HepG2 (cell line): ENCODE measurements around the gene NUSAP1. TPM values are rescaled to one million over a fixed set of nuclear protein-coding genes. Genes with fewer than 3 reads are reported as not detected.
A peak's percentile ranks its signal among the peaks of the same experiment; 100 is the strongest.

Experiments used
- ARID2 ChIP-seq: sonication (generic); formaldehyde crosslinking; IDR thresholded peaks from 2 replicates; pipeline ENCODE4 v1.8.1; 2022; ENCODE audit warnings: mild to moderate bottlenecking, missing genetic modification reagents, borderline replicate concordance
- ATRX ChIP-seq: sonication (generic); formaldehyde crosslinking; IDR thresholded peaks from 2 replicates; pipeline ENCODE4 v1.4.0; 2020; ENCODE audit warnings: missing genetic modification reagents, borderline replicate concordance
- DZIP1 ChIP-seq: sonication (generic); formaldehyde crosslinking; IDR thresholded peaks from 2 replicates; pipeline ENCODE4 v1.5.0; 2020; ENCODE audit warnings: mild to moderate bottlenecking, missing genetic modification reagents
- HNF1A ChIP-seq, 2 experiments: sonication (generic) in 1 of 2; formaldehyde crosslinking in 1 of 2; IDR thresholded peaks; 2 replicates each; pipeline versions ENCODE4 v1.4.0 to v1.6.1; 2016 to 2020; ENCODE audit warnings: borderline replicate concordance in 1 of 2, low read depth in 1 of 2, mild to moderate bottlenecking in 1 of 2, missing genetic modification reagents in 1 of 2
- JDP2 ChIP-seq: sonication (generic); formaldehyde crosslinking; IDR thresholded peaks from 2 replicates; pipeline ENCODE4 v1.8.1; 2022; ENCODE audit warnings: missing genetic modification reagents, borderline replicate concordance
- NR2F1 ChIP-seq, 2 experiments: fragments of 450-650 bp in 1 of 2; formaldehyde crosslinking in 1 of 2; IDR thresholded peaks; 2 replicates each; pipeline versions ENCODE4 v1.5.0 to v1.6.1; 2016 to 2020; ENCODE audit warnings: mild to moderate bottlenecking in 1 of 2, missing compliant biosample characterization in 1 of 2, missing genetic modification reagents in 1 of 2, moderate library complexity in 1 of 2
- SIN3A ChIP-seq: IDR thresholded peaks from 2 replicates; pipeline ENCODE4 v1.6.1; 2011; ENCODE audit warnings: low read depth, mild to moderate bottlenecking, control low read depth, low read length, borderline replicate concordance
- SMYD3 ChIP-seq: sonication (generic); formaldehyde crosslinking; IDR thresholded peaks from 2 replicates; pipeline ENCODE4 v1.8.1; 2023; ENCODE audit warnings: mild to moderate bottlenecking, missing genetic modification reagents
- SOX6 ChIP-seq, 2 experiments: fragments of 450-650 bp in 1 of 2; sonication (generic) in 1 of 2; formaldehyde crosslinking in 1 of 2; IDR thresholded peaks; 2 replicates each; pipeline versions ENCODE4 v1.4.0 to v1.6.1; 2017 to 2020; ENCODE audit warnings: antibody characterized with exemption in 1 of 2, mild to moderate bottlenecking in 1 of 2, missing genetic modification reagents in 1 of 2
- TEAD3 ChIP-seq: optimal IDR thresholded peaks from 2 replicates; pipeline ENCODE3; 2016; ENCODE audit warnings: borderline replicate concordance
- ZBTB2 ChIP-seq: sonication (generic); formaldehyde crosslinking; IDR thresholded peaks from 2 replicates; pipeline ENCODE4 v1.8.0; 2022; ENCODE audit warnings: low read depth, missing genetic modification reagents
- ZBTB21 ChIP-seq: sonication (generic); formaldehyde crosslinking; IDR thresholded peaks from 2 replicates; pipeline ENCODE4 v1.4.0; 2020; ENCODE audit warnings: missing genetic modification reagents
- ZNF234 ChIP-seq: sonication (generic); formaldehyde crosslinking; conservative IDR thresholded peaks from 2 replicates; pipeline ENCODE4 v1.5.1; 2020; ENCODE audit warnings: mild to moderate bottlenecking, missing genetic modification reagents
- ZNF33A ChIP-seq: sonication (generic); formaldehyde crosslinking; IDR thresholded peaks from 2 replicates; pipeline ENCODE4 v1.5.1; 2020; ENCODE audit warnings: missing genetic modification reagents, mild to moderate bottlenecking, moderate library complexity, borderline replicate concordance
- ZNF501 ChIP-seq: sonication (generic); formaldehyde crosslinking; IDR thresholded peaks from 2 replicates; pipeline ENCODE4 v1.5.1; 2020; ENCODE audit warnings: mild to moderate bottlenecking, moderate library complexity, missing genetic modification reagents
- ZNF644 ChIP-seq: IDR thresholded peaks from 2 replicates; pipeline ENCODE4 v1.6.1; 2016; ENCODE audit warnings: low read depth
- ZNF800 ChIP-seq: sonication (generic); formaldehyde crosslinking; IDR thresholded peaks from 2 replicates; pipeline ENCODE4 v1.4.0; 2020; ENCODE audit warnings: missing genetic modification reagents
- ZSCAN22 ChIP-seq: sonication (generic); formaldehyde crosslinking; IDR thresholded peaks from 2 replicates; pipeline ENCODE4 v1.4.0; 2020; ENCODE audit warnings: mild to moderate bottlenecking, missing genetic modification reagents
- polyA plus RNA-seq, 8 experiments: library from polyadenylated mRNA; depleted of rRNA in 3 of 8; stranded (reverse) in 7 of 8; unstranded in 1 of 8; fragments of >200 nt; fragmentation: Illumina TruSeq in 4 of 8; extraction: Trizol in 4 of 8; gene quantifications; 2 replicates each; pipeline versions ENCODE4 v1.2.1 to v1.2.3, GENCODE V29; 2011 to 2016; ENCODE audit warnings: low read depth in 4 of 8, missing spikeins in 1 of 8, mixed read lengths in 1 of 8; ENCODE audit not compliant: insufficient read depth in 1 of 8
- total RNA-seq, 5 experiments: library from RNA; depleted of rRNA; stranded (reverse); fragments of >200 nt; fragmentation: Illumina TruSeq; extraction: Trizol; gene quantifications; 2 replicates each; pipeline ENCODE4 v1.2.3, GENCODE V29; 2016; ENCODE audit warnings: low read depth in 1 of 5

Gene NUSAP1
- total and polyA plus RNA-seq, 2 of the 13 experiments (the other 11 are each of a cell fraction or from before 2014, with no cell fraction given), result 59.5 to 106 TPM

GRCh38 chr15:41283653-41284426, 48.8 kb upstream of the NUSAP1 start (continued):
- TF ChIP-seq ZNF800 (CRISPR knock-in tag), result 0 out of 2 replicates have a peak, but pooled peaks have one; percentile 5
- no peak for TF ChIP-seq ZNF33A (CRISPR knock-in tag)
- TF ChIP-seq DZIP1, result no peak
- no peak for TF ChIP-seq ZNF234
- no peak for TF ChIP-seq HNF1A (IDR thresholded peaks at IDR 0.05; ENCODE audit: low read depth)
- TF ChIP-seq HNF1A (CRISPR knock-in tag; IDR thresholded peaks at IDR 0.05; ENCODE audit: borderline replicate concordance), result no peak
- TF ChIP-seq ZBTB2, result no peak
- TF ChIP-seq ZBTB21 (CRISPR knock-in tag), result no peak
- TF ChIP-seq SOX6 (IDR thresholded peaks at IDR 0.05), result no peak
- TF ChIP-seq SOX6 (CRISPR knock-in tag; IDR thresholded peaks at IDR 0.05), result peak; percentile 64
- no peak for TF ChIP-seq ATRX (CRISPR knock-in tag)
- no peak for TF ChIP-seq JDP2 (CRISPR knock-in tag)
- no peak for TF ChIP-seq ARID2 (CRISPR knock-in tag)
- TF ChIP-seq ZSCAN22 (CRISPR knock-in tag), result no peak
- no peak for TF ChIP-seq NR2F1 (CRISPR knock-in tag; IDR thresholded peaks at IDR 0.05)
- TF ChIP-seq SMYD3 (CRISPR knock-in tag), result no peak
- 0 out of 2 replicates have a peak, but pooled peaks have one; percentile 12 for TF ChIP-seq SIN3A
- peak; percentile 43 for TF ChIP-seq TEAD3
- TF ChIP-seq ZNF644 (CRISPR knock-in tag), result no peak
- no peak; the same call in 1 of the 2 replicates for TF ChIP-seq ZNF501 (CRISPR knock-in tag)
